ENCODE results near the gene SCO2. TPM values are rescaled to one million over a fixed set of nuclear protein-coding genes. Genes with fewer than 3 reads are reported as not detected.

Gene SCO2
- total and polyA plus RNA-seq, 2 of the 13 experiments (the other 11 are each of a cell fraction or from before 2014, with no cell fraction given) = 0.32 to 3.7 TPM

DNA sequence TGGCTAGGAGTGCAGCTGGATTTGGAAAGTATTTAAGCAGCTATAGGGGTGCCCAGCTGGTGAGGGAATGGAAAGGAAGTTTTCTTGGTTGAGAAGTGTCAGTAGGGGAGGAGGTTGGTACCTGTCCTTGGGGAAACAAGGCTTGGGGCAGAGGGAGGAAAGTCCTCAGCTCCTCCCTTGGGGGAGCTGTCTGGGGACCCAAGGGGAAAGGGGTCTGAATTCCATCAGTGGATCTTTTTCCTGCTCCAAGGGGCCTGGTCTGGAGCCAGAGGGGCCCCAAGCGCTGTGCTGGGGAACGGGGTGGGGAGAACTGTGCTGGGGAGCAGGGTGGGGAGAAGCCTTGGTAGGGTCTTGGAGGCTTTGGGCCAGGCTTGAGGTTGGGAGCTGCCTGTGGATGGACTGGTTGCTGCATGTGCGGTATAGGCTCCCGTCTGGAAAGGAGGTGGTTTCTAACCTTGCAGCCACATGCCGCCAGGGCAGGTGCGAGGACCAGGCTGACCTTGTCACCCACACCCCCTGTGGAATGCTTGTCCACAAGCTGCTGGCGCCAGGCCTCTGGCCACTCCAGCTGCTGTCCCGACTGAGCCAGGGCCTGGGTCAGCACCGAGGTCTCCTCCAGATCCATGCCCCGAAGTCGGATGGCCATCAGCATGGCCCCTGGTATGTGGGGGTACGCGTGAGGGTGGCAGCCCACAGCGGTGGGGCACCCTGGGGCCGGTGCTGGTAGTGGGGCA, 3.5 kb upstream of the SCO2 start (continued):
- TF ChIP-seq PAF1 (CRISPR knock-in tag; IDR thresholded peaks at IDR 0.05) = no peak; the same call in 1 of the 2 replicates
- TF ChIP-seq, protein P1, sequence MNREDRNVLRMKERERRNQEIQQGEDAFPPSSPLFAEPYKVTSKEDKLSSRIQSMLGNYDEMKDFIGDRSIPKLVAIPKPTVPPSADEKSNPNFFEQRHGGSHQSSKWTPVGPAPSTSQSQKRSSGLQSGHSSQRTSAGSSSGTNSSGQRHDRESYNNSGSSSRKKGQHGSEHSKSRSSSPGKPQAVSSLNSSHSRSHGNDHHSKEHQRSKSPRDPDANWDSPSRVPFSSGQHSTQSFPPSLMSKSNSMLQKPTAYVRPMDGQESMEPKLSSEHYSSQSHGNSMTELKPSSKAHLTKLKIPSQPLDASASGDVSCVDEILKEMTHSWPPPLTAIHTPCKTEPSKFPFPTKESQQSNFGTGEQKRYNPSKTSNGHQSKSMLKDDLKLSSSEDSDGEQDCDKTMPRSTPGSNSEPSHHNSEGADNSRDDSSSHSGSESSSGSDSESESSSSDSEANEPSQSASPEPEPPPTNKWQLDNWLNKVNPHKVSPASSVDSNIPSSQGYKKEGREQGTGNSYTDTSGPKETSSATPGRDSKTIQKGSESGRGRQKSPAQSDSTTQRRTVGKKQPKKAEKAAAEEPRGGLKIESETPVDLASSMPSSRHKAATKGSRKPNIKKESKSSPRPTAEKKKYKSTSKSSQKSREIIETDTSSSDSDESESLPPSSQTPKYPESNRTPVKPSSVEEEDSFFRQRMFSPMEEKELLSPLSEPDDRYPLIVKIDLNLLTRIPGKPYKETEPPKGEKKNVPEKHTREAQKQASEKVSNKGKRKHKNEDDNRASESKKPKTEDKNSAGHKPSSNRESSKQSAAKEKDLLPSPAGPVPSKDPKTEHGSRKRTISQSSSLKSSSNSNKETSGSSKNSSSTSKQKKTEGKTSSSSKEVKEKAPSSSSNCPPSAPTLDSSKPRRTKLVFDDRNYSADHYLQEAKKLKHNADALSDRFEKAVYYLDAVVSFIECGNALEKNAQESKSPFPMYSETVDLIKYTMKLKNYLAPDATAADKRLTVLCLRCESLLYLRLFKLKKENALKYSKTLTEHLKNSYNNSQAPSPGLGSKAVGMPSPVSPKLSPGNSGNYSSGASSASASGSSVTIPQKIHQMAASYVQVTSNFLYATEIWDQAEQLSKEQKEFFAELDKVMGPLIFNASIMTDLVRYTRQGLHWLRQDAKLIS (CRISPR knock-in tag; IDR thresholded peaks at IDR 0.05) = no peak
- TF ChIP-seq SRY (CRISPR knock-in tag; IDR thresholded peaks at IDR 0.05) = no peak
- no peak for TF ChIP-seq YY1 (IDR thresholded peaks at IDR 0.05; ENCODE audit: insufficient read depth, insufficient replicate concordance, low read depth, low read length)
- TF ChIP-seq POLR2AphosphoS5 (IDR thresholded peaks at IDR 0.05; ENCODE audit: low read depth, low read length) = peak; percentile 4; the same call in 1 of the 2 replicates
- TF ChIP-seq HOXA7 (CRISPR knock-in tag; IDR thresholded peaks at IDR 0.05) = no peak
- TF ChIP-seq, protein P2, sequence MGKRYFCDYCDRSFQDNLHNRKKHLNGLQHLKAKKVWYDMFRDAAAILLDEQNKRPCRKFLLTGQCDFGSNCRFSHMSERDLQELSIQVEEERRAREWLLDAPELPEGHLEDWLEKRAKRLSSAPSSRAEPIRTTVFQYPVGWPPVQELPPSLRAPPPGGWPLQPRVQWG (CRISPR knock-in tag; IDR thresholded peaks at IDR 0.05; ENCODE audit: borderline replicate concordance, low read depth) = no peak
- TF ChIP-seq ZNF331 (CRISPR knock-in tag; IDR thresholded peaks at IDR 0.05) = 0 out of 2 replicates have a peak, but pooled peaks have one; percentile 13
- TF ChIP-seq, protein P3, sequence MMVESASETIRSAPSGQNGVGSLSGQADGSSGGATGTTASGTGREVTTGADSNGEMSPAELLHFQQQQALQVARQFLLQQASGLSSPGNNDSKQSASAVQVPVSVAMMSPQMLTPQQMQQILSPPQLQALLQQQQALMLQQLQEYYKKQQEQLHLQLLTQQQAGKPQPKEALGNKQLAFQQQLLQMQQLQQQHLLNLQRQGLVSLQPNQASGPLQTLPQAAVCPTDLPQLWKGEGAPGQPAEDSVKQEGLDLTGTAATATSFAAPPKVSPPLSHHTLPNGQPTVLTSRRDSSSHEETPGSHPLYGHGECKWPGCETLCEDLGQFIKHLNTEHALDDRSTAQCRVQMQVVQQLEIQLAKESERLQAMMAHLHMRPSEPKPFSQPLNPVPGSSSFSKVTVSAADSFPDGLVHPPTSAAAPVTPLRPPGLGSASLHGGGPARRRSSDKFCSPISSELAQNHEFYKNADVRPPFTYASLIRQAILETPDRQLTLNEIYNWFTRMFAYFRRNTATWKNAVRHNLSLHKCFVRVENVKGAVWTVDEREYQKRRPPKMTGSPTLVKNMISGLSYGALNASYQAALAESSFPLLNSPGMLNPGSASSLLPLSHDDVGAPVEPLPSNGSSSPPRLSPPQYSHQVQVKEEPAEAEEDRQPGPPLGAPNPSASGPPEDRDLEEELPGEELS (CRISPR knock-in tag; IDR thresholded peaks at IDR 0.05) = no peak; the same call in 1 of the 2 replicates
- no peak for TF ChIP-seq NR1H2 (CRISPR knock-in tag; IDR thresholded peaks at IDR 0.05; ENCODE audit: borderline replicate concordance, low read depth)
- TF ChIP-seq ZSCAN21 (CRISPR knock-in tag; IDR thresholded peaks at IDR 0.05; ENCODE audit: borderline replicate concordance) = peak; percentile 32; the same call in 1 of the 2 replicates
- TF ChIP-seq, protein P4, sequence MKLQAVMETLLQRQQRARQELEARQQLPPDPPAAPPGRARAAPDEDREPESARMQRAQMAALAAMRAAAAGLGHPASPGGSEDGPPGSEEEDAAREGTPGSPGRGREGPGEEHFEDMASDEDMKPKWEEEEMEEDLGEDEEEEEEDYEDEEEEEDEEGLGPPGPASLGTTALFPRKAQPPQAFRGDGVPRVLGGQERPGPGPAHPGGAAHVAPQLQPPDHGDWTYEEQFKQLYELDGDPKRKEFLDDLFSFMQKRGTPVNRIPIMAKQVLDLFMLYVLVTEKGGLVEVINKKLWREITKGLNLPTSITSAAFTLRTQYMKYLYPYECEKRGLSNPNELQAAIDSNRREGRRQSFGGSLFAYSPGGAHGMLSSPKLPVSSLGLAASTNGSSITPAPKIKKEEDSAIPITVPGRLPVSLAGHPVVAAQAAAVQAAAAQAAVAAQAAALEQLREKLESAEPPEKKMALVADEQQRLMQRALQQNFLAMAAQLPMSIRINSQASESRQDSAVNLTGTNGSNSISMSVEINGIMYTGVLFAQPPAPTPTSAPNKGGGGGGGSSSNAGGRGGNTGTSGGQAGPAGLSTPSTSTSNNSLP (IDR thresholded peaks at IDR 0.05; ENCODE audit: low read depth, low read length) = no peak
- TF ChIP-seq, protein P5, sequence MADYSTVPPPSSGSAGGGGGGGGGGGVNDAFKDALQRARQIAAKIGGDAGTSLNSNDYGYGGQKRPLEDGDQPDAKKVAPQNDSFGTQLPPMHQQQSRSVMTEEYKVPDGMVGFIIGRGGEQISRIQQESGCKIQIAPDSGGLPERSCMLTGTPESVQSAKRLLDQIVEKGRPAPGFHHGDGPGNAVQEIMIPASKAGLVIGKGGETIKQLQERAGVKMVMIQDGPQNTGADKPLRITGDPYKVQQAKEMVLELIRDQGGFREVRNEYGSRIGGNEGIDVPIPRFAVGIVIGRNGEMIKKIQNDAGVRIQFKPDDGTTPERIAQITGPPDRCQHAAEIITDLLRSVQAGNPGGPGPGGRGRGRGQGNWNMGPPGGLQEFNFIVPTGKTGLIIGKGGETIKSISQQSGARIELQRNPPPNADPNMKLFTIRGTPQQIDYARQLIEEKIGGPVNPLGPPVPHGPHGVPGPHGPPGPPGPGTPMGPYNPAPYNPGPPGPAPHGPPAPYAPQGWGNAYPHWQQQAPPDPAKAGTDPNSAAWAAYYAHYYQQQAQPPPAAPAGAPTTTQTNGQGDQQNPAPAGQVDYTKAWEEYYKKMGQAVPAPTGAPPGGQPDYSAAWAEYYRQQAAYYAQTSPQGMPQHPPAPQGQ (CRISPR knock-in tag; IDR thresholded peaks at IDR 0.05; ENCODE audit: borderline replicate concordance) = 0 out of 2 replicates have a peak, but pooled peaks have one; percentile 11
- no peak for TF ChIP-seq SIX1 (CRISPR knock-in tag; IDR thresholded peaks at IDR 0.05; ENCODE audit: borderline replicate concordance)
- no peak; the same call in 1 of the 2 replicates for TF ChIP-seq ZNF816 (CRISPR knock-in tag; IDR thresholded peaks at IDR 0.05; ENCODE audit: borderline replicate concordance)
- TF ChIP-seq, protein P6, sequence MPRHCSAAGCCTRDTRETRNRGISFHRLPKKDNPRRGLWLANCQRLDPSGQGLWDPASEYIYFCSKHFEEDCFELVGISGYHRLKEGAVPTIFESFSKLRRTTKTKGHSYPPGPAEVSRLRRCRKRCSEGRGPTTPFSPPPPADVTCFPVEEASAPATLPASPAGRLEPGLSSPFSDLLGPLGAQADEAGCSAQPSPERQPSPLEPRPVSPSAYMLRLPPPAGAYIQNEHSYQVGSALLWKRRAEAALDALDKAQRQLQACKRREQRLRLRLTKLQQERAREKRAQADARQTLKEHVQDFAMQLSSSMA (CRISPR knock-in tag; IDR thresholded peaks at IDR 0.05) = 0 out of 2 replicates have a peak, but pooled peaks have one; percentile 19

Data from HepG2 (cell line).